ENCODE data around the gene CD164.
"Not testable (repeated sequence)": the region's sequence is repeated elsewhere in the genome, so short reads cannot be mapped to it uniquely, and the experiment has no call there.

CD164 gene

GRCh38 chr6:109342911-109343310, 39.4 kb downstream of the CD164 start:
- no peak for DNase-seq (ENCODE audit: low spot score)

- no peak for DNase-seq (ENCODE audit: low spot score)
Observed at GRCh38 chr6:109342506-109342905, 39.8 kb downstream of the CD164 start.

DNA sequence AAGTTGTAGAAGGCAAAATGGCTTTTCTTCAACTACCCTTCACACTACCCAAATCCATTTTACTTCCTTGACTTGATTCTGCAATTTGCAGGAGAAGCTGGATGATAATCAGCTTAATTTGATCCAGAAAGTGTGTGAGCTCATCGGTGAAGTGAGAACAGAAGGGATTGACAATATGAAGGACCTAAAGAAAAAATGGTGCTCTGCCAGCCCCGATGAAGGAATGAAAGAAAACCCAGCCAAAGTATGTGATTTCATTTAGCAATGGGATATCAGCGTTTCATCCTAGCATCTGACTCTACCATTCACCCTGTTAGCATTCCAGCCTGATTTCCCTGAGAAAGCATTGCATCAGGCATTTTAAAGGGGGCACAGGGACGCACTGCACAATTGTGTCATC, 41.5 kb downstream of the CD164 start:
- DNase-seq (ENCODE audit: low spot score) = no peak

DNA sequence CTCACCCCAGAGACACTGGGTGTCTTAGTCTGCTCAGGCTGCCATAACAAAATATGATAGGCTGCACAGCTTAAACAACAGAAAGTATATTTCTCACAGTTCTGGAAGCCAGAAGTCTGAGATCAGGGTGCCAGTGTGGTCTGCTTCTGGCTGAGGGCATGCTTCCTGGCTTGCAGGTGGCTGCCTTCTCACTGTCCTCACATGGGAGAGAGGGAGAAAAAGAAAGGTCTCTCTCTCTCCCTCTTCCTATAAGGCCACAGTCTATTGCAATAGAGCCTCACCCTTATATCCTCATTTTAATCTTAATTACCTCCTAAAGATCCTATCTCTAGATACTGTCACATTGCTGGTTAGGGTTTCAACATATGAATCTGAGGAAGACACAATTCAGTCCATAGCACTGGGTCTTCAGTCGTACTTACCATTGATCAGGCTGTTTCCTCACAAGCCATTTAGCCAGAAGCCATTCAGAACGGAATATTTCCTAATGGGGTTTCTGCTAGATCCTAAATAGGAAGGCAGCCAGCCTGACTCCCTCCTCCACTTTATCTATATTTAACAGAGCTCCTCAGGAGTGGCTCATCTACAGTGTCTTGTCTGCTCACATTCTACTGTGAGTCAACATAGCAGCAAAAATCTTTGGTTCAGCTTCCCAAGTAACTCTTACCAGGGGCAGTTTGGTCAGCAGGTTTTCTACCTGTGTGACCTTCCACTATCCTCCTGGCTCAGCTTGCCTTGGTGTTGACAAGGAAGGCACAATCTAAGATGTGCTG, 42.2 kb downstream of the CD164 start:
- no peak for DNase-seq (ENCODE audit: low spot score)

- DNase-seq (ENCODE audit: low spot score) = no peak
Observed at GRCh38 chr6:109336221-109336961, 45.9 kb downstream of the CD164 start.

GRCh38 chr6:109333870-109334269, 48.4 kb downstream of the CD164 start:
- not testable (repeated sequence) for DNase-seq (ENCODE audit: low spot score)

GRCh38 chr6:109332748-109333147, 49.5 kb downstream of the CD164 start:
- DNase-seq (ENCODE audit: low spot score) = no peak

DNA sequence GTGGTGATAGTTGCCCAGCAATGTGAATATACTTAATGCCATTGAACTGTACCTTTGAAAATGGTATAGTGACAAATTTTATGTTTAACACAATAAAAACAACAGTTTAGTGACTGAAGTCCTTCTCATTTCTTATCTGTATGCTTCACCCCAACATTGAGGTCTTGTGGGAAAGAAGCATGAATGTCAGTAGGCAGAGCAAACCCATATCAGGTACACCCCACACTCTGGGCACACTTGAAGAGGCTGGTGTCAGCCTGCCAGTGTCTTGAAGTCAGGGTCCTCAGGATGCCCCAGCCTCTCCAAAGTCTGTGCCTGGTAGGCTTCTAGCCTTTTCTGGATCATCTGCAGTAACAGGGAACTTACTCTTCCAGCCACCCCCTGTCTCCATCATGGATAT, 51.2 kb downstream of the CD164 start:
- no peak for DNase-seq (ENCODE audit: low spot score)

DNA sequence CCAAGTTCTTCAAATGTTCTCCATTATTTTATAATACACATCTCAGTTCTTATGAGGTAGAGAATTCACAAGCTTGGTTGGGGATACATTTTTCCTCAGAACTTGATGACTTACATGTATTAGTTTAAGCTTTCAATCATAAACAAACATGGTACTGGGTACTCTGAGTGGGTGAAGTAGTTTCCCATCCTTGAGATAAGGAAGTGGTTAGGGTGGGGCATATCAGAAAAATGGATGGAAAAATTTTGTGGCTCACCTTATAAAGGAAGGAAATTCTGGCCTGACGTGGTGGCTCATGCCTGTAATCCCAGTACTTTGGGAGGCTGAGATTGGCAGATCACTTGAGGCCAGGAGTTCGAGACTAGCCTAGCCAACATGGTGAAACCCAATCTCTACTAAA, 52.0 kb downstream of the CD164 start:
- DNase-seq (ENCODE audit: low spot score) = no peak

DNA sequence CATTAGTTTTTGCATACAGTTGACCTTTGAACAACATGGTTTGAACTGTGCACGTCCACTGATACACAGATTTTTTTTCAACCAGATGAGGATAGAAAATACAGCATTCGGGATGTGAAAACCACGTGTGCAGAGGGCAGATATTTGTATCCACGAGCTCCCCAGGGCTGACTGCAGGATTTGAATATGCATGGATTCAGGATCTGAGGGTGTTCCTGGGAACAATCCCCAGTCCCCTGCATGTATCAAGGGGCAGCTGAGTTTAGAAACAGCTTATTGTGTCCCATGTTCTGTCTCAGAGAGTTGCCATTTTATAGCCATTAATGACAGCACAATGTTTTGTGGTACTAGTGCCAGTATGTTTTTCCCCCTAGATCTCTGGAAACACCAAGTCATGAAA, 53.6 kb downstream of the CD164 start:
- DNase-seq (ENCODE audit: low spot score) = no peak

GRCh38 chr6:109327959-109328358, 54.3 kb downstream of the CD164 start:
- no peak for DNase-seq (ENCODE audit: low spot score)

- no peak for DNase-seq (ENCODE audit: low spot score)
Observed at GRCh38 chr6:109327491-109327890, 54.8 kb downstream of the CD164 start.

GRCh38 chr6:109326351-109326750, 55.9 kb downstream of the CD164 start:
- no peak for DNase-seq (ENCODE audit: low spot score)

DNA sequence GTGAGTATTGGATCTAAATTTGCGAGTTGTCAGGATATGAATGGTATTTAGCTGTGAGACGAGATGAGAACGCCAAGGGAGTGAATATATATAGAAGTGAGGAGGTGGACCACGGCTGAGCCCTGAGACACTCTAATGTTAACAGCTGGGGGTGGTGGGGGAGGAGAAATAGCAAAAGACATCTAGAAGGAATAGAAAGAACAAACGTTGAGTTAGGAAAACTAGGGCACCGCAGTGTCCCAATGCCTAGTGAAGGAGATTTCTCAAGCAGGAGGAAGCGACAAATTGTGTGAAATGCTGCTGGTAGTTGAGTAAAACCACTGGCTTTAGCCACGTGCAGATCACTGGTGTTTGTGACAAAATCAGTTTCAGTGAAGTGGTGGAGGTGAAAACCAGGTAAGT, 56.9 kb downstream of the CD164 start:
- DNase-seq (ENCODE audit: low spot score) = no peak

DNA sequence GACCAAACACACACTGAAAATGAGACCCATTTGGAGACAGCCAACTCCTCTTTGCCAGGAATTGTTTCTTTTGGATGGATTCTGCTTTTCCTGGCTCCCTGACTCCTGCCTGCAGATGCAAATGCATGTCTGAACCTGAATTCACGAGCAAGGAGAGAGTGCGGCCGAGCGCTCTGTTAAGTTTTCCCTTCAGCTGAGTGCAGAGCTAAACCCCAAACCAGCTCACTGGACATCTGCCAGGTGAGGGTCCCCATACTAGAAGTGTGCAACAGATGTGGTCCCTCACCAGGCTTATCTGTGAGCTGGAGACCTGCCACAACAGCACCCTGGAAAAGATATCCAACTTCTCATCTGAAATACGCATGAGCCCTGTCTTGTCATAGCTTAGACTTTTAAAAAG, 59.0 kb downstream of the CD164 start:
- no peak for DNase-seq (ENCODE audit: low spot score)

- DNase-seq (ENCODE audit: low spot score) = peak; percentile 15
Observed at GRCh38 chr6:109322825-109323224, 59.4 kb downstream of the CD164 start.

DNA sequence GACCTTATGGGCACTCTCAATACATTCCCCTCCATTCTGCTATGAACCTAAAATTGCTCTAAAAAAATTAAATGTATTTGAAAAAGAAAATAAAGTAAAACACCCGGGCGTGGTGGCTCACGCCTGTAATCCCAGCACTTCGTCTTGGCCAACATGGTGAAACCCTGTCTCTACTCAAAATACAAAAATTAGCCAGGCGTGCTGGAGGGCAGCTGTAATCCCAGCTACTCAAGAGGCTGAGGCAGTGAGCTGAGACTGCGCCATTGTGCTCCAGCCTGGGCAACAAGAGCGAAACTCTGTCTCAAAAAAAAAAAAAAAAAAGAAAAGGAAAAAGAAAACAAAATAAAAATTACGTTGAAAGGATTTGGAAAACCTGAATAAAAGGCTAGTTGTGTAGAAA, 60.5 kb downstream of the CD164 start:
- DNase-seq (ENCODE audit: low spot score) = no peak

DNA sequence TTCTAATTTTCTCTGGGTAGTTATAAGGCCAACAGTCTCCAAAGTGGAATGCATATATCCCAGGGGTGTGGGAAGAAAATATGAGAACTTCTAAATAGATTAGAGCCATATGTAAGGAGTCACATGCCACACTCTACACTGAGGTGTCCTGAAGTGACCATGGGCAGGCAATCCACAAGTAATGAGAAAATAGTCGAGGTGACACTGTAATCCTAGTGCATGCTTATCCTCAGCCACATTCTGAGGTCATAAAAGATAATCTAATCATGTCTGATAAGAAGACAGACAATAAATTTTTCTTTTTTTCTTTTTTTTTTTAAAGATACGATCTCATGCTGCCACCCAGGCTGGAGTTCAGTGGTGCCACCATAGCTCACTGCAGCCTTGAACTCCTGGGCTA, 62.2 kb downstream of the CD164 start:
- no peak for DNase-seq (ENCODE audit: low spot score)

DNA sequence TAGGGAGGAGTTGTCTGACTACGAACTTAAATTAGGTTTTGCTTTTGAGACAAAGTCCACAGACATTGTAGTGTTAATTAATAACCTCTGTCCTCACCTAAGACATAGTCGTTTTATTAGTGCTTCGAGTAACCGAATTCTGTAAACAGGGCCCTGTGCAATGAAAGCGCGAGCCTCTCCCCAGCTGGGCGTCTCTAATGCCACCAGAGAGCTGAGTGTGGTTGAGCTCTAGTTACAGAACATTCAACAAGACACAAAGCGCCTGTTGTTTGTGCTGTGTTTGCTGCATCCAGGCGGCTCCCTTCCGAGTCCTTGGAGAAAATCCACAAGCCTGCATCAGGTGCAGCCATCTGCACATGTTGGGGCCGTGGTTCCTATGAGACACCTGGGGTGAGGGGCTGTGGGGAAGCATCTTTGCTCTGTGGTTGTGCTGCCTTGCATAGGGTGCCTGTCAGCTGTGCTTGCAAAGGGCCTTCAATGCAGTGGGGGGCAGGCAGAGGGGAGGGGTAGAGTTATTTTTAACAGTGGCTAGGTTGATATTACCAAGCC, 63.9 kb downstream of the CD164 start:
- no peak for DNase-seq (ENCODE audit: low spot score)

GRCh38 chr6:109316909-109317308, 65.4 kb downstream of the CD164 start:
- no peak for DNase-seq (ENCODE audit: low spot score)
